ENCODE measurements around the gene CCDC27.
"Not testable (repeated sequence)": the region's sequence is repeated elsewhere in the genome, so short reads cannot be mapped to it uniquely, and the experiment has no call there.

DNA sequence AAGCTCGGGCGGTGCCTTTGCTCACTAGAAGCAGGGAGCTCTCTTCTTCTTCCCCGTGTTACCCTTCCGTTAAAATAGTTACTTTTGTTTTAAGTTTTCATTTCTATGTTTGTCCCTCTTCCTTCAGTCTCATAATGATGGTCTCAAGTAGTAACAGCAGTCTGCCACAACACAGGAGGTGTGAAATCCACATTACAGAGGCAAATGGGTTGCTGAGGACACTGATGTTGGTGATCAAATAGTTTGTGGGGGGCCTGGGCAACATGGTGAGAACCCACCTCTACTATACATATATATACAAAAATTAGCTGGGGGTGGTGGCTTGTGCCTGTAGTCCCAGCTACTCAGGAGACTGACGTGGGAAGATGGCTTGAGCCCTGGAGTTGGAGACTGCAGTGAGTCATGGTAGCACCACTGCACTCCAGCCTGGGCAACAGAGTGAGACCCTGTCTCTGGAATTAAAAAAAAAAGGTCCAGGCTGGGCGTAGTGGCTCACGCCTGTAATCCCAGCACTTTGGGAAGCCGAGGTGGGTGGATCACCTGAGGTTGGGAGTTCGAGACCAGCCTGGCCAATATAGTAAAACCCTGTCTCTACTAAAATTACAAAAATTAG lies 58.0 kb downstream of the CCDC27 start:
- TF ChIP-seq, protein P1, sequence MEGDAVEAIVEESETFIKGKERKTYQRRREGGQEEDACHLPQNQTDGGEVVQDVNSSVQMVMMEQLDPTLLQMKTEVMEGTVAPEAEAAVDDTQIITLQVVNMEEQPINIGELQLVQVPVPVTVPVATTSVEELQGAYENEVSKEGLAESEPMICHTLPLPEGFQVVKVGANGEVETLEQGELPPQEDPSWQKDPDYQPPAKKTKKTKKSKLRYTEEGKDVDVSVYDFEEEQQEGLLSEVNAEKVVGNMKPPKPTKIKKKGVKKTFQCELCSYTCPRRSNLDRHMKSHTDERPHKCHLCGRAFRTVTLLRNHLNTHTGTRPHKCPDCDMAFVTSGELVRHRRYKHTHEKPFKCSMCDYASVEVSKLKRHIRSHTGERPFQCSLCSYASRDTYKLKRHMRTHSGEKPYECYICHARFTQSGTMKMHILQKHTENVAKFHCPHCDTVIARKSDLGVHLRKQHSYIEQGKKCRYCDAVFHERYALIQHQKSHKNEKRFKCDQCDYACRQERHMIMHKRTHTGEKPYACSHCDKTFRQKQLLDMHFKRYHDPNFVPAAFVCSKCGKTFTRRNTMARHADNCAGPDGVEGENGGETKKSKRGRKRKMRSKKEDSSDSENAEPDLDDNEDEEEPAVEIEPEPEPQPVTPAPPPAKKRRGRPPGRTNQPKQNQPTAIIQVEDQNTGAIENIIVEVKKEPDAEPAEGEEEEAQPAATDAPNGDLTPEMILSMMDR (IDR thresholded peaks at IDR 0.05): not testable (repeated sequence)
- not testable (repeated sequence) for TF ChIP-seq ZFX (IDR thresholded peaks at IDR 0.05; ENCODE audit: borderline replicate concordance)

All from 22Rv1 (cell line).